K562 (cell line): Measurements from ENCODE around the gene COL15A1. TPM values are rescaled to one million over a fixed set of nuclear protein-coding genes. Genes with fewer than 3 reads are reported as not detected.

Source experiments
- BRD9 ChIP-seq: fragments of 450-650 bp; IDR thresholded peaks from 2 replicates; pipeline ENCODE4 v1.6.1; 2018; ENCODE audit warnings: low read depth; ENCODE audit not compliant: partially characterized antibody
- DDX20 ChIP-seq: fragments of 450-650 bp; IDR thresholded peaks from 2 replicates; pipeline ENCODE4 v1.6.1; 2016; ENCODE audit warnings: missing genetic modification characterization, low read depth, mild to moderate bottlenecking, missing compliant biosample characterization, moderate library complexity
- HDAC6 ChIP-seq: IDR thresholded peaks from 2 replicates; pipeline ENCODE4 v1.6.1; 2012; ENCODE audit warnings: low read depth, mild to moderate bottlenecking, control low read depth, inconsistent platforms, low read length, moderate library complexity
- HNRNPH1 ChIP-seq: fragments of 200-400 bp; formaldehyde crosslinking; optimal IDR thresholded peaks from 2 replicates; pipeline ENCODE3; 2017; ENCODE audit warnings: low read depth, mild to moderate bottlenecking, low read length, moderate library complexity
- PCBP2 ChIP-seq: fragments of 200-400 bp; formaldehyde crosslinking; IDR thresholded peaks from 2 replicates; pipeline ENCODE4 v1.6.1; 2018; ENCODE audit warnings: low read length, low read depth, mild to moderate bottlenecking, moderate library complexity; ENCODE audit not compliant: poor library complexity, severe bottlenecking
- PHF21A ChIP-seq: fragments of 450-650 bp; IDR thresholded peaks from 2 replicates; pipeline ENCODE4 v1.6.1; 2017; ENCODE audit warnings: low read depth, borderline replicate concordance
- PHF8 ChIP-seq: fragments of 200-600 bp; sonication (generic); IDR thresholded peaks from 2 replicates; pipeline ENCODE4 v1.6.1; 2012; ENCODE audit warnings: mixed run types, mild to moderate bottlenecking, inconsistent platforms, low read length, moderate library complexity, borderline replicate concordance
- POLR2AphosphoS5 ChIP-seq: IDR thresholded peaks from 2 replicates; pipeline ENCODE4 v1.6.1; 2011; ENCODE audit warnings: mild to moderate bottlenecking, low read depth, low read length, moderate library complexity; ENCODE audit not compliant: control insufficient read depth, insufficient read depth
- RBM17 ChIP-seq: fragments of 200-400 bp; formaldehyde crosslinking; IDR thresholded peaks from 2 replicates; pipeline ENCODE4 v1.6.1; 2017; ENCODE audit warnings: low read depth, mild to moderate bottlenecking, low read length, borderline replicate concordance
- SAFB ChIP-seq: fragments of 200-400 bp; formaldehyde crosslinking; IDR thresholded peaks from 2 replicates; pipeline ENCODE4 v1.6.1; 2017; ENCODE audit warnings: low read depth, low read length, borderline replicate concordance
- SIN3A ChIP-seq, 2 experiments: fragments of 150-350 bp in 1 of 2; IDR thresholded peaks; 2 replicates each; pipeline ENCODE4 v1.6.1; 2011 to 2016; ENCODE audit warnings: borderline replicate concordance in 2 of 2, low read depth in 2 of 2, low read length in 2 of 2, mild to moderate bottlenecking in 2 of 2, moderate library complexity in 2 of 2; ENCODE audit not compliant: control insufficient read depth in 1 of 2
- SMAD3 ChIP-seq: fragments of 450-650 bp; formaldehyde crosslinking; conservative IDR thresholded peaks from 2 replicates; pipeline ENCODE4 v1.4.0; 2020; ENCODE audit warnings: mild to moderate bottlenecking
- SUPT5H ChIP-seq: fragments of 450-650 bp; IDR thresholded peaks from 2 replicates; pipeline ENCODE4 v1.6.1; 2016
- TCF7L2 ChIP-seq: fragments of 150-350 bp; IDR thresholded peaks from 2 replicates; pipeline ENCODE4 v1.6.1; 2016; ENCODE audit warnings: low read depth, mild to moderate bottlenecking, low read length, moderate library complexity
- THRAP3 ChIP-seq: fragments of 450-650 bp; IDR thresholded peaks from 2 replicates; pipeline ENCODE4 v1.6.1; 2016; ENCODE audit warnings: mild to moderate bottlenecking, inconsistent platforms, borderline replicate concordance
- ZNF253 ChIP-seq: fragments of 250-450 bp; sonication (Bioruptor Pico); conservative IDR thresholded peaks from 2 replicates; pipeline ENCODE4 v1.6.1; 2021; ENCODE audit warnings: mild to moderate bottlenecking
- ZNF561 ChIP-seq: fragments of 450-650 bp; formaldehyde crosslinking; conservative IDR thresholded peaks from 2 replicates; pipeline ENCODE4 v1.4.0; 2020; ENCODE audit warnings: mild to moderate bottlenecking, moderate library complexity
- ZNF586 ChIP-seq: fragments of 450-650 bp; formaldehyde crosslinking; conservative IDR thresholded peaks from 2 replicates; pipeline ENCODE4 v1.4.0; 2020; ENCODE audit warnings: mild to moderate bottlenecking, moderate library complexity
- ZNF764 ChIP-seq: fragments of 250-450 bp; sonication (Bioruptor Pico); IDR thresholded peaks from 2 replicates; pipeline ENCODE4 v1.4.0; 2020; ENCODE audit warnings: low read depth, mild to moderate bottlenecking, moderate library complexity
- polyA plus RNA-seq, 8 experiments: library from polyadenylated mRNA; depleted of rRNA in 4 of 8; stranded (reverse) in 5 of 8; unstranded in 3 of 8; fragments of >200 nt; fragmentation: Nextera tagmentation in 2 of 8; fragmentation: Illumina TruSeq in 1 of 8; extraction: Ambion mirVana in 2 of 8; extraction: Trizol in 1 of 8; gene quantifications; 2 replicates each; pipeline versions ENCODE4 v1.2.1 to v1.2.3, GENCODE V29; 2011 to 2014; ENCODE audit warnings: inconsistent platforms in 1 of 8, missing spikeins in 1 of 8
- total RNA-seq, 7 experiments: library from RNA; depleted of rRNA in 6 of 7; stranded (reverse); fragments of >200 nt in 6 of 7; fragmentation: Illumina TruSeq in 2 of 7; extraction: Trizol in 2 of 7; gene quantifications; 2 replicates each; pipeline versions ENCODE4 v1.2.1 to v1.2.3, GENCODE V29; 2011 to 2021; ENCODE audit warnings: low replicate concordance in 1 of 7
- TF ChIP-seq, protein P1 (sequence below): fragments of 200-800 bp; sonication (Bioruptor generic); IDR thresholded peaks from 2 replicates; pipeline ENCODE4 v1.6.1; 2017; ENCODE audit warnings: missing genetic modification characterization, missing compliant biosample characterization
- TF ChIP-seq, protein P2 (sequence below): sonication (generic); formaldehyde crosslinking; IDR thresholded peaks from 2 replicates; pipeline ENCODE4 v1.8.1; 2023; ENCODE audit warnings: mild to moderate bottlenecking, missing genetic modification reagents
- TF ChIP-seq, protein P3 (sequence below): fragments of 450-650 bp; formaldehyde crosslinking; IDR thresholded peaks from 2 replicates; pipeline ENCODE4 v1.4.0; 2020; ENCODE audit warnings: mild to moderate bottlenecking
- TF ChIP-seq, protein P4 (sequence below): sonication (generic); formaldehyde crosslinking; IDR thresholded peaks from 2 replicates; pipeline ENCODE4 v1.8.0; 2022; ENCODE audit warnings: mild to moderate bottlenecking, low read depth, missing genetic modification reagents

Gene COL15A1
- total and polyA plus RNA-seq, 9 of the 15 experiments (the other 6 are each of a cell fraction or from before 2014, with no cell fraction given) = 0.46 to 5.1 (median 2.6) TPM

DNA sequence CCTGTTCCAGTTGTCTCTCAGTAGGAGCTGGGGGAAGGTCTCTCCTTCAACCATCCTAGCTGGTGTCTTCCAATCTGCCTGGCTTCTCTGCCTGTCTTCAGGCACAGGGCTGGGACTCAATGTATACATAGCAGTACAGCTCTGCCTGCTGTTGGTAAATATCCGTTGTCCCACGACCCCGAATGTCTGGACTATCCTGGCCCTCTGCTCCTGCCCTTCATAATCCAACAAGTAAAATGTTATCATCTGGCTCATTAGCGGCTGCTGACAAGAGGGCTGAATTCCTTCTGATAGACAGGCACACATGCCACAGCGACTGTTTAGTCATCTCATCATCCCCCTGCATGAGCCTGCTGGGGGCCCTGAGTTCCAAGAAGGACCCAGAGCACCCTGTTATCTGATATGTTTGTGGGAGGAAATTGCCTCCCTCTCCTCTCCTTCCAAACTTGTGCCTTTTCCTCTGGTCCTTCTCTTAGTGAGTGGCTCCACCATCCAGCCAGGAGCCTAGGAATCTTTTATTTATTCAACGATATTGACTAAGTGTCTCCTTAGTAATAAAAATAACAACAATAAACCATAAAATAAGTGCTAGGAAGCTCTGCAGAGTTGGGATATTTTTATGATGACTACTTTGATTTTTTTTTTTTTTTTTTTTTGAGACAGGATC is 131.7 kb downstream of the COL15A1 start (continued):
- TF ChIP-seq BRD9 = peak; percentile 44
- no peak for TF ChIP-seq DDX20
- no peak for TF ChIP-seq ZNF561
- TF ChIP-seq HDAC6 = no peak
- TF ChIP-seq, protein P1, sequence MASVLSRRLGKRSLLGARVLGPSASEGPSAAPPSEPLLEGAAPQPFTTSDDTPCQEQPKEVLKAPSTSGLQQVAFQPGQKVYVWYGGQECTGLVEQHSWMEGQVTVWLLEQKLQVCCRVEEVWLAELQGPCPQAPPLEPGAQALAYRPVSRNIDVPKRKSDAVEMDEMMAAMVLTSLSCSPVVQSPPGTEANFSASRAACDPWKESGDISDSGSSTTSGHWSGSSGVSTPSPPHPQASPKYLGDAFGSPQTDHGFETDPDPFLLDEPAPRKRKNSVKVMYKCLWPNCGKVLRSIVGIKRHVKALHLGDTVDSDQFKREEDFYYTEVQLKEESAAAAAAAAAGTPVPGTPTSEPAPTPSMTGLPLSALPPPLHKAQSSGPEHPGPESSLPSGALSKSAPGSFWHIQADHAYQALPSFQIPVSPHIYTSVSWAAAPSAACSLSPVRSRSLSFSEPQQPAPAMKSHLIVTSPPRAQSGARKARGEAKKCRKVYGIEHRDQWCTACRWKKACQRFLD (CRISPR knock-in tag) = no peak
- TF ChIP-seq ZNF253 = no peak
- TF ChIP-seq RBM17 = no peak
- no peak for TF ChIP-seq SMAD3 (CRISPR knock-in tag)
- TF ChIP-seq, protein P2, sequence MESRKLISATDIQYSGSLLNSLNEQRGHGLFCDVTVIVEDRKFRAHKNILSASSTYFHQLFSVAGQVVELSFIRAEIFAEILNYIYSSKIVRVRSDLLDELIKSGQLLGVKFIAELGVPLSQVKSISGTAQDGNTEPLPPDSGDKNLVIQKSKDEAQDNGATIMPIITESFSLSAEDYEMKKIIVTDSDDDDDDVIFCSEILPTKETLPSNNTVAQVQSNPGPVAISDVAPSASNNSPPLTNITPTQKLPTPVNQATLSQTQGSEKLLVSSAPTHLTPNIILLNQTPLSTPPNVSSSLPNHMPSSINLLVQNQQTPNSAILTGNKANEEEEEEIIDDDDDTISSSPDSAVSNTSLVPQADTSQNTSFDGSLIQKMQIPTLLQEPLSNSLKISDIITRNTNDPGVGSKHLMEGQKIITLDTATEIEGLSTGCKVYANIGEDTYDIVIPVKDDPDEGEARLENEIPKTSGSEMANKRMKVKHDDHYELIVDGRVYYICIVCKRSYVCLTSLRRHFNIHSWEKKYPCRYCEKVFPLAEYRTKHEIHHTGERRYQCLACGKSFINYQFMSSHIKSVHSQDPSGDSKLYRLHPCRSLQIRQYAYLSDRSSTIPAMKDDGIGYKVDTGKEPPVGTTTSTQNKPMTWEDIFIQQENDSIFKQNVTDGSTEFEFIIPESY (CRISPR knock-in tag) = no peak; the same call in 1 of the 2 replicates
- no peak for TF ChIP-seq PHF21A
- TF ChIP-seq SAFB = no peak
- no peak for TF ChIP-seq TCF7L2
- TF ChIP-seq POLR2AphosphoS5 = peak; percentile 78
- TF ChIP-seq THRAP3 = 0 out of 2 replicates have a peak, but pooled peaks have one; percentile 2
- TF ChIP-seq SIN3A (IDR thresholded peaks at IDR 0.05; ENCODE audit: borderline replicate concordance in 2 of 2, control insufficient read depth in 1 of 2, low read depth in 2 of 2, low read length in 2 of 2) = no peak; a peak in 1 of 4 replicates
- no peak for TF ChIP-seq HNRNPH1
- TF ChIP-seq SUPT5H = no peak; the same call in 1 of the 2 replicates
- TF ChIP-seq PCBP2 = no peak
- TF ChIP-seq, protein P3, sequence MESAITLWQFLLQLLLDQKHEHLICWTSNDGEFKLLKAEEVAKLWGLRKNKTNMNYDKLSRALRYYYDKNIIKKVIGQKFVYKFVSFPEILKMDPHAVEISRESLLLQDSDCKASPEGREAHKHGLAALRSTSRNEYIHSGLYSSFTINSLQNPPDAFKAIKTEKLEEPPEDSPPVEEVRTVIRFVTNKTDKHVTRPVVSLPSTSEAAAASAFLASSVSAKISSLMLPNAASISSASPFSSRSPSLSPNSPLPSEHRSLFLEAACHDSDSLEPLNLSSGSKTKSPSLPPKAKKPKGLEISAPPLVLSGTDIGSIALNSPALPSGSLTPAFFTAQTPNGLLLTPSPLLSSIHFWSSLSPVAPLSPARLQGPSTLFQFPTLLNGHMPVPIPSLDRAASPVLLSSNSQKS (CRISPR knock-in tag) = no peak
- no peak for TF ChIP-seq ZNF764 (CRISPR knock-in tag)
- peak; percentile 12; the same call in 1 of the 2 replicates for TF ChIP-seq PHF8
- TF ChIP-seq ZNF586 (CRISPR knock-in tag) = no peak
- TF ChIP-seq, protein P4, sequence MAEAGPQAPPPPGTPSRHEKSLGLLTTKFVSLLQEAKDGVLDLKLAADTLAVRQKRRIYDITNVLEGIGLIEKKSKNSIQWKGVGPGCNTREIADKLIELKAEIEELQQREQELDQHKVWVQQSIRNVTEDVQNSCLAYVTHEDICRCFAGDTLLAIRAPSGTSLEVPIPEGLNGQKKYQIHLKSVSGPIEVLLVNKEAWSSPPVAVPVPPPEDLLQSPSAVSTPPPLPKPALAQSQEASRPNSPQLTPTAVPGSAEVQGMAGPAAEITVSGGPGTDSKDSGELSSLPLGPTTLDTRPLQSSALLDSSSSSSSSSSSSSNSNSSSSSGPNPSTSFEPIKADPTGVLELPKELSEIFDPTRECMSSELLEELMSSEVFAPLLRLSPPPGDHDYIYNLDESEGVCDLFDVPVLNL (CRISPR knock-in tag) = no peak
